Calu3 (cell line): ENCODE data around the gene FAM193A. TPM values are rescaled to one million over a fixed set of nuclear protein-coding genes. Genes with fewer than 3 reads are reported as not detected.
"Not testable (repeated sequence)": the region's sequence is repeated elsewhere in the genome, so short reads cannot be mapped to it uniquely, and the experiment has no call there.

Experiments used
- BruUV-seq: library from RNA; stranded (reverse); fragments of 400-500 nt; replicated peaks from 2 replicates; lab custom pipeline; 2021; lab: Mats Ljungman, UMichigan
- CTCF ChIA-PET: fragments of 300-600 bp; sonication (Branson Sonifier 250); formaldehyde crosslinking; loops from one replicate; lab custom pipeline; 2022; ENCODE audit warnings: antibody characterized with exemption; lab: Charles Lee
- DNase-seq: peaks from one replicate; pipeline ENCODE4 v3.0.0; 2022
- H3K27ac Mint-ChIP-seq: one replicate; pipeline ENCODE4 v1.8.0; 2022; ENCODE audit warnings: mixed read lengths; ENCODE audit not compliant: unreplicated experiment
- H3K27me3 Mint-ChIP-seq: one replicate; pipeline ENCODE4 v1.8.0; 2022; ENCODE audit warnings: mixed read lengths; ENCODE audit not compliant: unreplicated experiment
- H3K36me3 Mint-ChIP-seq: one replicate; pipeline ENCODE4 v1.8.0; 2022; ENCODE audit warnings: mild to moderate bottlenecking, moderate library complexity, mixed read lengths; ENCODE audit not compliant: insufficient read depth, unreplicated experiment
- H3K4me1 Mint-ChIP-seq: one replicate; pipeline ENCODE4 v1.8.0; 2022; ENCODE audit warnings: mild to moderate bottlenecking, low read depth, mixed read lengths; ENCODE audit not compliant: unreplicated experiment
- H3K4me3 Mint-ChIP-seq: one replicate; pipeline ENCODE4 v1.8.0; 2022; ENCODE audit warnings: mild to moderate bottlenecking, low read depth, moderate library complexity, mixed read lengths; ENCODE audit not compliant: unreplicated experiment
- H3K9me3 Mint-ChIP-seq: one replicate; pipeline ENCODE4 v1.8.0; 2022; ENCODE audit warnings: low read depth, mixed read lengths; ENCODE audit not compliant: unreplicated experiment
- intact Hi-C: fragments of 100-400 bp; cut with micrococcal nuclease; formaldehyde crosslinking; loops from one replicate; pipeline ENCODE4 v1.10.0; 2022; ENCODE audit not compliant: unreplicated experiment
- total RNA-seq: library from RNA; stranded (reverse); gene quantifications from 2 replicates; pipeline ENCODE4 v1.2.3, GENCODE V29; 2022
- TF ChIP-seq, protein P1 (sequence below): fragments of 200-600 bp; IDR thresholded peaks from one replicate; pipeline ENCODE4 v1.8.0; 2022; ENCODE audit warnings: antibody characterized with exemption; ENCODE audit not compliant: unreplicated experiment

FAM193A gene
- total RNA-seq, 1 experiment from 2014 or later: 20.0 TPM

DNA sequence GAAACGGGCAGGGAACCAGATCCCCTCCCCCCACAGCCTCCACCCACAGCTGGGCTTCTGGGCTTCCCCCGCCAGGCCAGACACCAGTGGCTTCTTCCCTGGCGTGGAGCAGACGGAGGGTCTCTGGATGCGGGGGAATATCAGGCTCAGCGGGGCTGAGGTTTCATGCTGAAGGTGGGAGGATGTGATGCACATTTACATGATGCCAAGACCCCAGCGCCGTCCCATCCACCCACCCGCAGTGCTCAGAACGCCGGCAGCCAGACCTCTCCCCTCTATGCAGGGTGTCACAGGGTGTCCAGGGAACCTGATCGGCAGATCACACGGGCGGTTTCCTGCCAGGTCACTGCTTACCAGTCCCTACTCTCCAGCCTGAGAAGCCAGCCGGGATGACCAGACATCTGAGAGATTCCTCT lies 232.5 kb downstream of the FAM193A start:
- Mint-ChIP-seq H3K27me3 (peaks cover 11% of the 10 kb centered on the region), H3K4me1 (no peaks in the 10 kb centered on the region), H3K4me3 (no peak overlapping the region), H3K27ac (no peak overlapping the region), H3K9me3 (no peaks in the 10 kb centered on the region), H3K36me3 (no peaks in the 10 kb centered on the region)
- intact Hi-C loops: no loop called here
- TF ChIP-seq, protein P1, sequence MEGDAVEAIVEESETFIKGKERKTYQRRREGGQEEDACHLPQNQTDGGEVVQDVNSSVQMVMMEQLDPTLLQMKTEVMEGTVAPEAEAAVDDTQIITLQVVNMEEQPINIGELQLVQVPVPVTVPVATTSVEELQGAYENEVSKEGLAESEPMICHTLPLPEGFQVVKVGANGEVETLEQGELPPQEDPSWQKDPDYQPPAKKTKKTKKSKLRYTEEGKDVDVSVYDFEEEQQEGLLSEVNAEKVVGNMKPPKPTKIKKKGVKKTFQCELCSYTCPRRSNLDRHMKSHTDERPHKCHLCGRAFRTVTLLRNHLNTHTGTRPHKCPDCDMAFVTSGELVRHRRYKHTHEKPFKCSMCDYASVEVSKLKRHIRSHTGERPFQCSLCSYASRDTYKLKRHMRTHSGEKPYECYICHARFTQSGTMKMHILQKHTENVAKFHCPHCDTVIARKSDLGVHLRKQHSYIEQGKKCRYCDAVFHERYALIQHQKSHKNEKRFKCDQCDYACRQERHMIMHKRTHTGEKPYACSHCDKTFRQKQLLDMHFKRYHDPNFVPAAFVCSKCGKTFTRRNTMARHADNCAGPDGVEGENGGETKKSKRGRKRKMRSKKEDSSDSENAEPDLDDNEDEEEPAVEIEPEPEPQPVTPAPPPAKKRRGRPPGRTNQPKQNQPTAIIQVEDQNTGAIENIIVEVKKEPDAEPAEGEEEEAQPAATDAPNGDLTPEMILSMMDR: no peak
- no TSS peak for BruUV-seq
- CTCF ChIA-PET: no interaction called here
- no peak for DNase-seq

DNA sequence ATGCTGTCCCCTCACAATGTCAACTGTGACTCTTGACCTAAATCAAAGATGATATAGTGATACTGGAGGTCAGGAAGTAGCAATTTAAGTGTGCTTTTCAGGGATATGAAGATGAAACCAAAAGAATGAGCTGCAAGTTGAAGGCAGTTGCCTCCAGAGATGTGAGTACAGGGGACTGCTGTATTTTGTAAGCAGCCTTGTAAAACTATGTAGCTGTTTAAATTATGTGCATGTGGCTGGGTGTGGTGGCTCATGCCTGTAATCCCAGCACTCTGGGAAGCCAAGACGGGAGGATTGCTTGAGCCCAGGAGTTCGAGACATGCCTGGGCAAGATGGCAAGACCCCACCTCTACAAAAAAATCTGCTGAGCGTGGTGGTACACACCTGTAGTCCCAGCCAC lies 234.8 kb downstream of the FAM193A start:
- DNase-seq: no peak
- BruUV-seq: no TSS peak
- Mint-ChIP-seq H3K27ac (no peak overlapping the region), H3K27me3 (peaks cover 3% of the 10 kb centered on the region), H3K36me3 (no peaks in the 10 kb centered on the region), H3K4me3 (no peak overlapping the region), H3K9me3 (no peaks in the 10 kb centered on the region), H3K4me1 (no peaks in the 10 kb centered on the region)
- TF ChIP-seq, protein P1: no peak
- CTCF ChIA-PET: no interaction called here
- intact Hi-C loops: no loop called here

DNA sequence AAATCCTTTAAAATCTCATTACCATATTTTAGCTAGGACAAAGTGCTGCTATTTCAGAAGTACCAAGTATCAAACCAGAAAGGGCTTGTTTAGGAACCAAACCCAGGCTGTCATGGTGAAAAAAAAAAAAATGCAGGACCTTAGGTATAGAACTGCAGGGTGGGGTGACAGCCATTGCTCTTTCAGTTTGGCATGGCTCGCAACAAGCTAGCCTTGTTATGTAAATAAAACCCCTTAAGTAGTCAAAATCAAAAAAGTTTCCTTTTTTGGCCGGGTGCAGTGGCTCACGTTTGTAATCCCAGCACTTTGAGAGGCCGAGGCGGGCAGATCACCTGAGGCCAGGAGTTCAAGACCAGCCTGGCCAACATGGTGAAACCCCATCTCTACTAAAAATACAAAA lies 244.2 kb downstream of the FAM193A start:
- CTCF ChIA-PET, intact Hi-C loops, H3K4me1 Mint-ChIP-seq, H3K36me3 Mint-ChIP-seq, H3K27ac Mint-ChIP-seq, H3K4me3 Mint-ChIP-seq, H3K9me3 Mint-ChIP-seq, BruUV-seq, DNase-seq: not testable (repeated sequence)
- H3K27me3 Mint-ChIP-seq: peaks cover 12% of the 10 kb centered on the region

DNA sequence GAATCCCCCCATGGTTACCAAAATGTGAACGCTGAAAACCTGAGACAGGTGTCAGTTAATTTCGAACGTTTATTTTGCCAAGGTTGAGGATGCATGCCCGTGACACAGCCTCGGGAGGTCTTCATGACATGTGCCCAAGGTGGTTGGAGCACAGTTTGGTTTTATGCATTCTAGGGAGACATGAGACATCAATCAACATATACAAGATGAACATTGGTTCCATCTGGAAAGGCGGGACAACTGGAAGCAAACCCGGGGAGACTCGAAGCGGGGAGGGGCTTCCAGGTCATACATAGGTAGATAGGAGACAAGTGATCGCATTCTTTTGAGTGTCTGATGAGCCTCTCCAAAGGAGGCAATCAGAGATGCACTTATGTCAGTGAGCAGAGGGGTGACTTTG lies 245.5 kb downstream of the FAM193A start:
- no peak overlapping the region for H3K4me3 Mint-ChIP-seq
- CTCF ChIA-PET: no interaction called here
- no peaks in the 10 kb centered on the region for H3K36me3 Mint-ChIP-seq
- no TSS peak for BruUV-seq
- no peak overlapping the region for H3K27ac Mint-ChIP-seq
- no peaks in the 10 kb centered on the region for H3K4me1 Mint-ChIP-seq
- intact Hi-C loops: no loop called here
- H3K9me3 Mint-ChIP-seq: no peaks in the 10 kb centered on the region
- TF ChIP-seq, protein P1: no peak
- DNase-seq: no peak
- peaks cover 12% of the 10 kb centered on the region for H3K27me3 Mint-ChIP-seq

Other genes with a start within 250 kb of the FAM193A start
- 1.2 and 2.4 TPM in 2 replicates for gene ZFYVE28, start 118.0 kb upstream of the FAM193A start, total RNA-seq
- 0.32 TPM in 1 of 2 replicates, not detected in the other for gene CFAP99, start 117.7 kb upstream of the FAM193A start, total RNA-seq
- 45.6 and 55.6 TPM in 2 replicates for gene RNF4, start 67.5 kb upstream of the FAM193A start, total RNA-seq
- 17.5 and 18.7 TPM in 2 replicates for gene TNIP2, start 219.7 kb downstream of the FAM193A start, total RNA-seq